HEK293 (cell line): ENCODE measurements around the gene IL1RAP.
"Not testable (repeated sequence)": the region's sequence is repeated elsewhere in the genome, so short reads cannot be mapped to it uniquely, and the experiment has no call there.

ENCODE experiments used
- CTCF ChIA-PET: fragments of 350-600 bp; formaldehyde crosslinking; extraction: SDS; loops from one replicate; lab custom pipeline; 2021; ENCODE audit warnings: antibody characterized with exemption; lab: Yijun Ruan, JAX
- POLR2A ChIA-PET: fragments of 300-600 bp; formaldehyde crosslinking; extraction: SDS; loops from one replicate; lab custom pipeline; 2020; ENCODE audit warnings: antibody characterized with exemption, inconsistent platforms; lab: Yijun Ruan, JAX
- H3K27ac ChIP-seq: fragments of 200-500 bp; sonication (Bioruptor generic); 2 replicates; pipeline ENCODE4 v1.5.1; 2014; ENCODE audit warnings: low read depth, low read length, control low read depth, inconsistent platforms; ENCODE audit errors: extremely low read depth
- H3K36me3 ChIP-seq, 2 experiments: fragments of 200-500 bp in 1 of 2; sonication (Bioruptor generic) in 1 of 2; 1 replicate in 1 of 2; 2 replicates in 1 of 2; pipeline ENCODE4 v1.5.1; 2014 to 2017; ENCODE audit warnings: inconsistent platforms in 2 of 2, low read length in 2 of 2; ENCODE audit not compliant: control insufficient read depth in 2 of 2, insufficient read depth in 1 of 2
- H3K4me1 ChIP-seq: fragments of 200-500 bp; sonication (Bioruptor generic); 2 replicates; pipeline ENCODE4 v1.5.1; 2014; ENCODE audit warnings: mild to moderate bottlenecking, low read length, inconsistent platforms; ENCODE audit not compliant: control insufficient read depth, insufficient read depth
- H3K4me3 ChIP-seq: 2 replicates; pipeline ENCODE4 v1.5.1; 2011; ENCODE audit warnings: low read depth, mild to moderate bottlenecking, control low read depth, low read length, moderate library complexity
- H3K9me3 ChIP-seq: fragments of 200-500 bp; sonication (Bioruptor generic); 2 replicates; pipeline ENCODE4 v1.5.1; 2014; ENCODE audit warnings: low read depth, low read length, inconsistent platforms; ENCODE audit not compliant: control insufficient read depth, insufficient read depth
- ELK4 ChIP-seq: IDR thresholded peaks from 2 replicates; pipeline ENCODE4 v1.6.1; 2011; ENCODE audit warnings: mild to moderate bottlenecking, low read depth, low read length, borderline replicate concordance
- GLIS1 ChIP-seq: fragments of 450-650 bp; formaldehyde crosslinking; IDR thresholded peaks from 2 replicates; pipeline ENCODE4 v1.5.1; 2016; ENCODE audit warnings: missing biosample characterization, missing genetic modification characterization
- TSHZ1 ChIP-seq: fragments of 450-650 bp; formaldehyde crosslinking; IDR thresholded peaks from 2 replicates; pipeline ENCODE4 v1.5.1; 2016; ENCODE audit warnings: missing biosample characterization, missing genetic modification characterization, borderline replicate concordance
- YY2 ChIP-seq: fragments of 450-650 bp; formaldehyde crosslinking; IDR thresholded peaks from 2 replicates; pipeline ENCODE4 v1.5.1; 2016; ENCODE audit warnings: missing biosample characterization, missing genetic modification characterization
- ZNF114 ChIP-seq: fragments of 450-650 bp; formaldehyde crosslinking; IDR thresholded peaks from 2 replicates; pipeline ENCODE4 v1.5.0; 2017; ENCODE audit warnings: missing biosample characterization, missing genetic modification characterization
- ZNF221 ChIP-seq: fragments of 450-650 bp; formaldehyde crosslinking; IDR thresholded peaks from 2 replicates; pipeline ENCODE4 v1.5.1; 2017; ENCODE audit warnings: missing biosample characterization, missing genetic modification characterization, borderline replicate concordance
- ZNF266 ChIP-seq: fragments of 450-650 bp; formaldehyde crosslinking; IDR thresholded peaks from 2 replicates; pipeline ENCODE4 v1.5.1; 2016; ENCODE audit warnings: missing biosample characterization, missing genetic modification characterization, low read depth
- ZNF596 ChIP-seq: fragments of 450-650 bp; IDR thresholded peaks from 2 replicates; pipeline ENCODE4 v1.5.0; 2018; ENCODE audit warnings: missing biosample characterization, mild to moderate bottlenecking, missing genetic modification characterization, moderate library complexity
- ZNF626 ChIP-seq: fragments of 450-650 bp; sonication (Bioruptor Pico); formaldehyde crosslinking; IDR thresholded peaks from 2 replicates; pipeline ENCODE4 v1.5.1; 2018; ENCODE audit warnings: missing biosample characterization, missing genetic modification characterization, inconsistent platforms
- ZNF664 ChIP-seq: fragments of 450-650 bp; formaldehyde crosslinking; IDR thresholded peaks from 2 replicates; pipeline ENCODE4 v1.5.1; 2016; ENCODE audit warnings: missing biosample characterization, missing genetic modification characterization
- ZNF670 ChIP-seq: fragments of 450-650 bp; formaldehyde crosslinking; IDR thresholded peaks from 2 replicates; pipeline ENCODE4 v1.5.1; 2016; ENCODE audit warnings: missing biosample characterization, missing genetic modification characterization, low read depth
- ZNF837 ChIP-seq: fragments of 450-650 bp; formaldehyde crosslinking; IDR thresholded peaks from 2 replicates; pipeline ENCODE4 v1.5.1; 2016; ENCODE audit warnings: missing biosample characterization, missing genetic modification characterization

The IL1RAP gene

GRCh38 chr3:190513409-190514370 lies at the start of gene IL1RAP (continued):
- TF ChIP-seq TSHZ1 (tag by site-specific recombination) (no peak), ZNF670 (tag by site-specific recombination) (no peak), ZNF837 (tag by site-specific recombination) (no peak), ZNF626 (tag by site-specific recombination) (no peak)

- CTCF ChIA-PET: no interaction called here
- Histone ChIP-seq H3K36me3 (no peaks in the 10 kb centered on the region), H3K4me3 (no peak overlapping the region), H3K9me3 (no peaks in the 10 kb centered on the region), H3K4me1 (peaks cover 6% of the 10 kb centered on the region; the same call in 1 of the 2 replicates), H3K27ac (no peak overlapping the region)
- POLR2A ChIA-PET: no interaction called here
- TF ChIP-seq ELK4: no peak
- no peak for TF ChIP-seq YY2 (tag by site-specific recombination)
- no peak for TF ChIP-seq GLIS1 (tag by site-specific recombination)
Observed at GRCh38 chr3:190467922-190468321, 46.0 kb upstream of the IL1RAP start.

- H3K27ac ChIP-seq, H3K9me3 ChIP-seq, H3K36me3 ChIP-seq, H3K4me1 ChIP-seq, H3K4me3 ChIP-seq, POLR2A ChIA-PET, CTCF ChIA-PET: not testable (repeated sequence)
Observed at GRCh38 chr3:190473261-190473660, 40.6 kb upstream of the IL1RAP start.

- TF ChIP-seq GLIS1 (tag by site-specific recombination) (no peak), ZNF266 (tag by site-specific recombination) (no peak), ZNF221 (tag by site-specific recombination) (no peak), ZNF596 (tag by site-specific recombination) (no peak), ZNF664 (no peak), ZNF114 (tag by site-specific recombination) (no peak)
- Histone ChIP-seq H3K4me1 (no peaks in the 10 kb centered on the region), H3K36me3 (no peaks in the 10 kb centered on the region), H3K27ac (no peak overlapping the region), H3K9me3 (no peaks in the 10 kb centered on the region), H3K4me3 (no peak overlapping the region)
- ChIA-PET CTCF (no interaction called here), POLR2A (no interaction called here)
Observed at GRCh38 chr3:190481779-190482178, 32.1 kb upstream of the IL1RAP start.
